ENCODE data around the gene WNT6. TPM values are rescaled to one million over a fixed set of nuclear protein-coding genes. Genes with fewer than 3 reads are reported as not detected.

WNT6 gene
- total RNA-seq, 1 experiment from 2014 or later = 0.33 TPM

GRCh38 chr2:218894151-218894879 is 34.7 kb downstream of the WNT6 start:
- Histone ChIP-seq H3K79me2 (ENCODE audit: low read depth) (no peaks in the 10 kb centered on the region), H3K9me2 (ENCODE audit: insufficient read depth) (no peaks in the 10 kb centered on the region), H3K36me3 (ENCODE audit: low read depth) (no peaks in the 10 kb centered on the region), H3K9me3 (ENCODE audit: insufficient read depth, low read depth) (no peaks in the 10 kb centered on the region), H3K4me2 (peak overlapping the region; percentile 87), H3K27me3 (ENCODE audit: insufficient read depth, low read depth) (no peaks in the 10 kb centered on the region), H3K4me3 (peak overlapping the region; percentile 53; the same call in 1 of the 2 replicates), H2AFZ (no peak overlapping the region), H3K27ac (peak overlapping the region; percentile 87), H3K4me1 (replicated peaks; ENCODE audit: insufficient read depth) (peaks cover 52% of the 10 kb centered on the region), H3F3A (ENCODE audit: insufficient read depth, low read depth) (peaks cover 41% of the 10 kb centered on the region), H4K20me1 (ENCODE audit: insufficient read depth) (no peaks in the 10 kb centered on the region)
- no peak for TF ChIP-seq EZH2 (IDR thresholded peaks at IDR 0.05; ENCODE audit: low read depth)
- TF ChIP-seq CTCF (conservative IDR thresholded peaks at IDR 0.05) = no peak
- TSS peak; percentile 62 for BruUV-seq (replicated peaks)
- ChIA-PET CTCF (interaction anchor here (0.7 to 1.5 kb wide), 2 partner anchors 18 to 374 kb away, joined by 3 to 5 read pairs; no protein-coding TSS in a partner anchor), POLR2A (ENCODE audit: unreplicated experiment) (interaction anchor here (0.6 to 1.4 kb wide), 5 partner anchors 13 to 601 kb away, joined by 3 to 8 read pairs (median 4); no protein-coding TSS in a partner anchor)
- intact Hi-C loops (cut with micrococcal nuclease; ENCODE audit: unreplicated experiment) = loop anchor here (2.0 to 10.0 kb wide), 2 partner anchors 380 to 596 kb away; partner anchors contain the start of gene DNAJB2
- DNase-seq = peak; percentile 56 to 82

DNA sequence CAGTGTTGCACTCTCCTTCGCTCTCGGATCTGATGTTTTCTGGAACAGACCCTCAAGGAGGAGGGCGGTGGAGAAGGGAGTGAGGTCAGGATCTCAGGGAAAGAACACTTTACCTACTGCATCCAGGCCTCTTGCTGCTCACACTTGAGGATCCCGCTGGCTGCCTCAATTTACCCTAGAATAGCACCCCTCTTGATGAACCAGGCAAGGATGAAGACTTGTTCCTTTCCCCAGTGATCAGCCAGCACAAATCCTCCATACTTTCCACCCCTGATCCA is 35.2 kb downstream of the WNT6 start:
- H3K4me3 ChIP-seq = peak overlapping the region; percentile 53; the same call in 1 of the 2 replicates
- no peak for DNase-seq
- TSS peak; percentile 81 for BruUV-seq (replicated peaks)
- intact Hi-C loops (cut with micrococcal nuclease; ENCODE audit: unreplicated experiment) = loop anchor here (2.0 to 10.0 kb wide), 4 partner anchors 163 to 596 kb away; partner anchors contain the start of genes BCS1L, DNAJB2 and ZNF142
- H4K20me1 ChIP-seq (ENCODE audit: insufficient read depth) = no peaks in the 10 kb centered on the region
- POLR2A ChIA-PET (ENCODE audit: unreplicated experiment) = interaction anchor here (0.7 to 1.4 kb wide), 2 partner anchors 107 to 571 kb away, joined by 4 to 6 read pairs; no protein-coding TSS in a partner anchor
- no peaks in the 10 kb centered on the region for H3K36me3 ChIP-seq (ENCODE audit: low read depth)
- CTCF ChIA-PET = interaction anchor here (1.5 kb wide), 1 partner anchor 19 kb away, joined by 5 read pairs; no protein-coding TSS in a partner anchor
- peaks cover 52% of the 10 kb centered on the region for H3K4me1 ChIP-seq (replicated peaks; ENCODE audit: insufficient read depth)
- H3K79me2 ChIP-seq (ENCODE audit: low read depth) = no peaks in the 10 kb centered on the region
- H2AFZ ChIP-seq = no peak overlapping the region
- no peaks in the 10 kb centered on the region for H3K9me2 ChIP-seq (ENCODE audit: insufficient read depth)
- peaks cover 41% of the 10 kb centered on the region for H3F3A ChIP-seq (ENCODE audit: insufficient read depth, low read depth)
- H3K27ac ChIP-seq = peak overlapping the region; percentile 87
- H3K4me2 ChIP-seq = peak overlapping the region; percentile 87
- TF ChIP-seq EZH2 (IDR thresholded peaks at IDR 0.05; ENCODE audit: low read depth) (no peak), CTCF (conservative IDR thresholded peaks at IDR 0.05) (no peak)
- H3K9me3 ChIP-seq (ENCODE audit: insufficient read depth, low read depth) = no peaks in the 10 kb centered on the region
- no peaks in the 10 kb centered on the region for H3K27me3 ChIP-seq (ENCODE audit: insufficient read depth, low read depth)

DNA sequence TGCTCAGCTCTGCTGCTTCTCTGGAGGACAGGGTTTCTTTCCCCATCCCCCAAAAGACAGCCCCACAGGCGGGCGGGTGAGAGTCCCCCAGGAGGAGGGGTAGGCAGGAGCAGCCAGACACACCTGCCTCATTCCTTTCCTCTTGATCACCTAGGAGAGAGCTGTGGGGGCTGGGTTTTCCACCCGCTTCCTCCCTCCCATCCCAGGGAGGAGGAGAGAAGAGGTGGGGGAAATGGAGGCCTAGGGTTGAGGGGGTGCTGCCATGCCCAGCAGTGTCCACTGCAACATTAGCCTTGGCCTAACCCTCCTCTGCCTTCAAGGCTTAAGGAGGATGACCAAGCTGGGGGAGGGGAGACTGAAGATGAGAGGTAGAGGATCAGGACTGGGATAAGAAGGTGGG is 35.7 kb downstream of the WNT6 start:
- H3K4me1 ChIP-seq (replicated peaks; ENCODE audit: insufficient read depth) = peaks cover 52% of the 10 kb centered on the region
- H3K27me3 ChIP-seq (ENCODE audit: insufficient read depth, low read depth) = no peaks in the 10 kb centered on the region
- ChIA-PET CTCF (interaction anchor here (0.6 kb wide), 1 partner anchor 8 kb away, joined by 4 read pairs; no protein-coding TSS in a partner anchor), POLR2A (ENCODE audit: unreplicated experiment) (interaction anchor here (0.5 to 1.4 kb wide), 6 partner anchors 14 to 1232 kb away, joined by 3 to 7 read pairs (median 4); no protein-coding TSS in a partner anchor)
- peaks cover 41% of the 10 kb centered on the region for H3F3A ChIP-seq (ENCODE audit: insufficient read depth, low read depth)
- no TSS peak for BruUV-seq (replicated peaks)
- peak overlapping the region; percentile 87 for H3K4me2 ChIP-seq
- peak overlapping the region; percentile 59; the same call in 1 of the 2 replicates for H3K4me3 ChIP-seq
- no peak for TF ChIP-seq CTCF (conservative IDR thresholded peaks at IDR 0.05)
- no peak for TF ChIP-seq EZH2 (IDR thresholded peaks at IDR 0.05; ENCODE audit: low read depth)
- H2AFZ ChIP-seq = no peak overlapping the region
- intact Hi-C loops (cut with micrococcal nuclease; ENCODE audit: unreplicated experiment) = loop anchor here (2.0 to 10.0 kb wide), 4 partner anchors 163 to 597 kb away; partner anchors contain the start of genes BCS1L, DNAJB2 and ZNF142
- H3K79me2 ChIP-seq (ENCODE audit: low read depth) = no peaks in the 10 kb centered on the region
- no peaks in the 10 kb centered on the region for H3K36me3 ChIP-seq (ENCODE audit: low read depth)
- H3K9me3 ChIP-seq (ENCODE audit: insufficient read depth, low read depth) = no peaks in the 10 kb centered on the region
- DNase-seq = peak; percentile 67 to 82
- H3K27ac ChIP-seq = peak overlapping the region; percentile 87
- H3K9me2 ChIP-seq (ENCODE audit: insufficient read depth) = no peaks in the 10 kb centered on the region
- no peaks in the 10 kb centered on the region for H4K20me1 ChIP-seq (ENCODE audit: insufficient read depth)

Measured in PC-9 (cell line).